ENCODE measurements around the gene RBSN. TPM values are rescaled to one million over a fixed set of nuclear protein-coding genes. Genes with fewer than 3 reads are reported as not detected.

The RBSN gene
- total RNA-seq, 2 donors from 2014 or later = 28.8 to 30.3 TPM

DNA sequence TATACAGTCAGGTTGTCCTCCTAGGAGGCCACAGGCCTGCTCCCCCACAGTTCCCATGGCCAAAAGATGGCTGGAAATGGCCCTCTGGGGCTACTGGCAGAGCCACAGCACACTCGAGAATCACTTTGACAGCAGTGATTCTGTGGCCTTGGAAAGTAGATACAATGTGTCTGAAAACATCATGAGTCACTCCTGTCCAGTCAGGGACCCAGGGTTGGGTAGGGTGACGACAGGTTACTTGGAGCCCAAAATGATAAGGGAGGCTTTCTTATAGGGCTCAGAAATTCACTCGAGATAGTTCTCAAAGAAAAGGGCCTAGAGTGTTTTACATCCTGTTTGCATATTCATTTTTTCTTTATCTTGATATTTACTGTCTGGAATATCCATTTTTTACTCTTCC lies 58.1 kb downstream of the RBSN start:
- intact Hi-C loops (cut with DNase I) = no loop called here
- DNase-seq (ENCODE audit: low spot score) = no peak

- no peak for DNase-seq (ENCODE audit: low spot score)
- intact Hi-C loops (cut with DNase I) = no loop called here
These were observed 60.6 kb downstream of the RBSN start for GRCh38 chr3:15038306-15038705.

DNA sequence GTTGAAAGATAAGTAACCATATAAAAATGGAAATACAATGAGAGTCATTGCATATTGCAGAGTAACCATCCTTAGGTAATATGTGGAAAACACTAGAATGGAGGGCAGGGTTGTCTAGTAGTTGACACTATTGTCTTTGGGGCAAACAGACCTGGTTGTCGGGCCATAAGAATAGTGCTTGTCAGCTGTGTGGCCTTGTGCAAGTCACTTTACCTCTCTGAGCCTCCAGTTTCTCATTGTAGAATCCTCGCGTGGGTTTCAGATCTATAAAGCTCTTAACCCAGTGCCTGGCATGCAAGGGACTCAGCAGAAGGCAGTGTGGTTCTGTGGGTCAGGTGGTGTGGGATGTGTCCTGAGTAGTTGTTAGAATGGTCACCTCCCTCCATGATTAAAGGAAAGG lies 65.8 kb downstream of the RBSN start:
- no peak for DNase-seq (ENCODE audit: low spot score)
- intact Hi-C loops (cut with DNase I) = no loop called here

DNA sequence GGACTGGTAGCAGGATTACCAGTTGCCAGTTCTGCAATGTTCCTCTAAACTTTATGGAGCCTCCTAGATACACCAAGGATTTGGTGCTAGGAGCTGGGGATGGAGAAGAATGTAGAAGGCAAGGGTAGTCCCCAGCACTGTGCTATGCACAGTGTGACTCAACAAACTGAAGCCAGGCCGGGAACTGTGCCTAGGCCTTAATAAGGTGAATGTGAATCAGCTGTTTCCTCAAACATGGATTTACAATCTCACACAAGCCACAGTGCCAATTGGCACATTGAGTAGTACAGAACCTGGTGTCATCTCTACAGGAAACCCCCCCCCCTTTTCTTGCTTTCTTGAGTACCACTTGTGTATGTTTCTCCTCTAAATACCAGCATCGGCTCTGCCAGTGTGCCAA lies 66.3 kb downstream of the RBSN start:
- no peak for DNase-seq (ENCODE audit: low spot score)
- intact Hi-C loops (cut with DNase I) = no loop called here

DNA sequence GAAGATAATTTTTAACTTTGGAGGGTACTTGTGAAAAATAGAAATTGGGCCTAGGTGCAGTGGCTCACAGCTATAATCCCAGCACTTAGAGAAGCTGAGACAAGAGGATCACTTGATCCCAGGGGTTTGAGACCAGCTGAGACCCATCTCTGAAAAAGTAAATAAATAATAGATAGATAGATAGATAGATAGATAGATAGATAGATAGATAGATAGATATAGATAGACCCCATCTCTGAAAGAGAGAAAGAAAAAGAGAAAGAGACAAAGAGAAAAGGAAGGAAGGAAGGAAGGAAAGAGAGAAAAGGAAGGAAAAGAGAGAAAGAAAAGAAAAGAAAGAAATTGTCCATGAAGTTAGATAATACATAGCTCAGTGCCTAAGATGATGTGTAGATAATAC lies 69.3 kb downstream of the RBSN start:
- DNase-seq (ENCODE audit: low spot score) = no peak
- intact Hi-C loops (cut with DNase I) = no loop called here

DNA sequence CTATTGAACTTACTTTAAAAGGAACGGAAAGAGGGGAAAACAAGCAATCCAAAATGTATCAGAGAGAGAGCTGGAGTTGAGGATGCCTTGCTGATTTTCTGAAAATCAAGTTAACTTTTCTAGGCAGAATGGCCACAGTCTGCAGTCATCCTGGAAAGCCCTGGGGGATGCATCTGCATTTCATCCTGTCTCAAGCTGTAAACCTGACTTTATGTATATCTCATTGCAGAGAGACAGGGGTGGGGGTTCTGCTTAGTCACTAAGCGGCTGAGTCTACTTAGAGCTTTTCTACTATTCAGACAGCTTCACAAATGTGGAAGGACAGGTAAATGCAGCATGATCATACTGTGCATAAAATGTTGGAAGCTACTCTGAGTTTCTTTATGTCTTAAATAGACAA lies 75.2 kb downstream of the RBSN start:
- no peak for DNase-seq (ENCODE audit: low spot score)

DNA sequence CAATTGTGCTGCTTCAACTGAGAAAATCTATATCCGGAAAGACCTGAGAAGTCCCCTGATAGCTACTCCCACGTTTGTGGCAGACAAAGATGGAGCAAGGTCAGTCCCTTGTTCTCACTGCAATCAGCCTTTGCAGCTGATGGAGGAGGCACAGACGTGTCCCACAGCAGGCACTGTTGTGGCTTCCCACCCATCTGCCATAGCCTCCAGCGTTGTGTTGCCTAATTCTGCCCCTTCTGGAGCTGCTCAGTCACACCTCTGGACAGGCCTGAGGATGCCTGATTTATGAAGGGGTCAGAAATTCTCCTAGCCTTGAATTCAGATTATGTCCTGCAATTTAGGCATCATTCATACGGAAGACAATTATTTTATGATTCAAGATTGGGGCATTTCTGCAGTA lies 75.7 kb downstream of the RBSN start:
- intact Hi-C loops (cut with DNase I) = no loop called here
- DNase-seq (ENCODE audit: low spot score) = no peak

More for the DNA sequence above, 75.2 kb downstream of the RBSN start:
- intact Hi-C loops (cut with DNase I) = no loop called here

Other genes starting within 250 kb of the RBSN start
- gene NR2C2, start 151.6 kb downstream of the RBSN start, total RNA-seq = 10 to 100 TPM; 37.8 to 43.5 TPM
- gene MRPS25, start 33.8 kb downstream of the RBSN start, total RNA-seq = 10 to 100 TPM; 29.7 to 34.4 TPM
- 10 to 100 TPM; 28.4 to 39.5 TPM for gene CAPN7, start 107.1 kb upstream of the RBSN start, total RNA-seq
- gene SH3BP5, start 233.4 kb upstream of the RBSN start, total RNA-seq = 100 to 1,000 TPM in 1 of 2 donors, 10 to 100 TPM in 1; 67.9 to 105 TPM